HepG2 (cell line): ENCODE results near the gene RPLP1. TPM values are rescaled to one million over a fixed set of nuclear protein-coding genes. Genes with fewer than 3 reads are reported as not detected.

Experiments used
- AKNA ChIP-seq: sonication (generic); formaldehyde crosslinking; IDR thresholded peaks from 2 replicates; pipeline ENCODE4 v1.4.0; 2020; ENCODE audit warnings: missing genetic modification reagents, borderline replicate concordance
- BCL3 ChIP-seq: sonication (generic); formaldehyde crosslinking; IDR thresholded peaks from 2 replicates; pipeline ENCODE4 v1.5.1; 2020; ENCODE audit warnings: mild to moderate bottlenecking, missing genetic modification reagents, moderate library complexity
- CREB3 ChIP-seq: sonication (generic); formaldehyde crosslinking; IDR thresholded peaks from 2 replicates; pipeline ENCODE4 v1.5.0; 2020; ENCODE audit warnings: missing genetic modification reagents
- EEA1 ChIP-seq: sonication (generic); formaldehyde crosslinking; IDR thresholded peaks from 2 replicates; pipeline ENCODE4 v1.5.1; 2020; ENCODE audit warnings: mild to moderate bottlenecking, missing genetic modification reagents, borderline replicate concordance
- IKZF4 ChIP-seq: sonication (generic); formaldehyde crosslinking; IDR thresholded peaks from 2 replicates; pipeline ENCODE4 v1.5.1; 2020; ENCODE audit warnings: borderline replicate concordance, mild to moderate bottlenecking, low read depth, missing genetic modification reagents; ENCODE audit errors: not compliant biosample characterization
- IRF9 ChIP-seq: sonication (generic); formaldehyde crosslinking; IDR thresholded peaks from 2 replicates; pipeline ENCODE4 v1.8.0; 2022; ENCODE audit warnings: missing genetic modification reagents, mild to moderate bottlenecking, borderline replicate concordance
- ISX ChIP-seq: sonication (generic); formaldehyde crosslinking; conservative IDR thresholded peaks from 2 replicates; pipeline ENCODE4 v1.5.0; 2020; ENCODE audit warnings: missing genetic modification reagents
- MLLT10 ChIP-seq: sonication (generic); formaldehyde crosslinking; IDR thresholded peaks from 2 replicates; pipeline ENCODE4 v1.4.0; 2020; ENCODE audit warnings: missing genetic modification reagents
- MTA1 ChIP-seq: sonication (generic); formaldehyde crosslinking; IDR thresholded peaks from 2 replicates; pipeline ENCODE4 v1.4.0; 2020; ENCODE audit warnings: missing genetic modification reagents, mild to moderate bottlenecking, borderline replicate concordance
- NR3C1 ChIP-seq: sonication (generic); formaldehyde crosslinking; IDR thresholded peaks from 2 replicates; pipeline ENCODE4 v1.4.0; 2020; ENCODE audit warnings: missing genetic modification reagents
- PCBP2 ChIP-seq: fragments of 200-400 bp; formaldehyde crosslinking; optimal IDR thresholded peaks from 2 replicates; pipeline ENCODE3; 2018; ENCODE audit warnings: low read length, low read depth; ENCODE audit not compliant: poor library complexity, severe bottlenecking
- SAFB2 ChIP-seq: sonication (generic); formaldehyde crosslinking; IDR thresholded peaks from 2 replicates; pipeline ENCODE4 v1.5.1; 2020; ENCODE audit warnings: missing genetic modification reagents, low read depth, mild to moderate bottlenecking, borderline replicate concordance
- SETDB1 ChIP-seq: sonication (generic); formaldehyde crosslinking; IDR thresholded peaks from 2 replicates; pipeline ENCODE4 v1.5.1; 2020; ENCODE audit warnings: missing genetic modification reagents, mild to moderate bottlenecking, borderline replicate concordance
- ZNF143 ChIP-seq: sonication (generic); formaldehyde crosslinking; IDR thresholded peaks from 2 replicates; pipeline ENCODE4 v1.4.0; 2020; ENCODE audit warnings: missing genetic modification reagents
- ZNF530 ChIP-seq: sonication (generic); formaldehyde crosslinking; IDR thresholded peaks from 2 replicates; pipeline ENCODE4 v1.5.0; 2020; ENCODE audit warnings: low read depth, mild to moderate bottlenecking, missing genetic modification reagents
- ZNF550 ChIP-seq: sonication (generic); formaldehyde crosslinking; IDR thresholded peaks from 2 replicates; pipeline ENCODE4 v1.4.0; 2020; ENCODE audit warnings: mild to moderate bottlenecking, missing genetic modification reagents, borderline replicate concordance
- ZNF557 ChIP-seq: sonication (generic); formaldehyde crosslinking; IDR thresholded peaks from 2 replicates; pipeline ENCODE4 v1.4.0; 2020; ENCODE audit warnings: missing genetic modification reagents
- ZNF629 ChIP-seq: sonication (generic); formaldehyde crosslinking; conservative IDR thresholded peaks from 2 replicates; pipeline ENCODE4 v1.5.0; 2020; ENCODE audit warnings: missing genetic modification reagents
- ZNF775 ChIP-seq: sonication (generic); formaldehyde crosslinking; IDR thresholded peaks from 2 replicates; pipeline ENCODE4 v1.4.0; 2020; ENCODE audit warnings: missing genetic modification reagents, mild to moderate bottlenecking, moderate library complexity, borderline replicate concordance
- ZSCAN29 ChIP-seq: sonication (generic); formaldehyde crosslinking; conservative IDR thresholded peaks from 2 replicates; pipeline ENCODE4 v1.4.0; 2020; ENCODE audit warnings: mild to moderate bottlenecking, missing genetic modification reagents
- polyA plus RNA-seq, 8 experiments: library from polyadenylated mRNA; depleted of rRNA in 3 of 8; stranded (reverse) in 7 of 8; unstranded in 1 of 8; fragments of >200 nt; fragmentation: Illumina TruSeq in 4 of 8; extraction: Trizol in 4 of 8; gene quantifications; 2 replicates each; pipeline versions ENCODE4 v1.2.1 to v1.2.3, GENCODE V29; 2011 to 2016; ENCODE audit warnings: low read depth in 4 of 8, missing spikeins in 1 of 8, mixed read lengths in 1 of 8; ENCODE audit not compliant: insufficient read depth in 1 of 8
- total RNA-seq, 5 experiments: library from RNA; depleted of rRNA; stranded (reverse); fragments of >200 nt; fragmentation: Illumina TruSeq; extraction: Trizol; gene quantifications; 2 replicates each; pipeline ENCODE4 v1.2.3, GENCODE V29; 2016; ENCODE audit warnings: low read depth in 1 of 5

Gene RPLP1
- total and polyA plus RNA-seq, 2 of the 13 experiments (the other 11 are each of a cell fraction or from before 2014, with no cell fraction given) = 817 to 929 TPM

DNA sequence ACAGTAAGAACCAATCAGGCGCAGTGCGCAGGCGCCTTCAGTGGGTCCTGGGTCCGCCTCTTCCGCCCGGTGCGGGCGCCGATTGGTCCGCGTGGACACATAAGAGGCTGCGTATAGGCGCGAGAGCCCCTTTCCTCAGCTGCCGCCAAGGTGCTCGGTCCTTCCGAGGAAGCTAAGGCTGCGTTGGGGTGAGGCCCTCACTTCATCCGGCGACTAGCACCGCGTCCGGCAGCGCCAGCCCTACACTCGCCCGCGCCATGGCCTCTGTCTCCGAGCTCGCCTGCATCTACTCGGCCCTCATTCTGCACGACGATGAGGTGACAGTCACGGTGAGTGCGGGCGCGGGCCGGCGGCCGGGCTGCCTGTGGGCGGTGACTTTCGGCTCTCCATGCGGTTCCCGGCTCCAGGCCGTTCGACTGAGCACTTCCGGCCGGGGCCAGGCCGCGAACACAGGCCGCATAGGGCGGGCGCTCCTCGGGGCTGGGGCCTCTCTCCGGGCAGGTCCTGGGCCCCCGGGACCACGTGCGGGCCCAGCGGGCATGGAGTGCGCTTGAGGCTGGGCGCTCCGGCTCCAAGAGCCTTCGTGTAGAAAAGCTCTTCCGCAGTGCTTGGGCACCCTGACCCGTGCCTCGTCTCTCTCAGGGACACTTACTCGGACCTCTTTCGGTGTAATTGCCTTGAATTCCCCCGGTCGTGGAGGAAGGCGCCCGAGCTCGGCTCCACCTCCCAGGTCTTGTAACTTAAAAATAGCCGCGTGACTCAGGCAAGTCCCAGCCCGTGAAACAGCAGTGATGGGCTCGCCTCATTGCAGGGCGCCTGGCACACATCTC lies at the start of gene RPLP1 (continued):
- TF ChIP-seq CREB3 (CRISPR knock-in tag) (0 out of 2 replicates have a peak, but pooled peaks have one; percentile 21), ZNF550 (CRISPR knock-in tag) (0 out of 2 replicates have a peak, but pooled peaks have one; percentile 16), ZNF775 (CRISPR knock-in tag) (no peak), MTA1 (CRISPR knock-in tag) (peak; percentile 31; the same call in 1 of the 2 replicates), ZNF143 (peak; percentile 66; the same call in 1 of the 2 replicates), ZNF557 (CRISPR knock-in tag) (peak; percentile 66; the same call in 1 of the 2 replicates), EEA1 (CRISPR knock-in tag) (peak; percentile 88), MLLT10 (CRISPR knock-in tag) (no peak), IKZF4 (CRISPR knock-in tag) (no peak), IRF9 (CRISPR knock-in tag) (peak; percentile 72; the same call in 1 of the 2 replicates), ZSCAN29 (no peak), BCL3 (CRISPR knock-in tag) (0 out of 2 replicates have a peak, but pooled peaks have one; percentile 49), ZNF629 (CRISPR knock-in tag) (peak; percentile 17; the same call in 1 of the 2 replicates), ZNF530 (CRISPR knock-in tag) (0 out of 2 replicates have a peak, but pooled peaks have one; percentile 12), ISX (peak; percentile 78), AKNA (peak; percentile 17), SETDB1 (CRISPR knock-in tag) (0 out of 2 replicates have a peak, but pooled peaks have one; percentile 45), SAFB2 (CRISPR knock-in tag) (no peak), NR3C1 (CRISPR knock-in tag) (peak; percentile 23; the same call in 1 of the 2 replicates), PCBP2 (no peak)
